ENCODE data around the gene TPPP2.

DNA sequence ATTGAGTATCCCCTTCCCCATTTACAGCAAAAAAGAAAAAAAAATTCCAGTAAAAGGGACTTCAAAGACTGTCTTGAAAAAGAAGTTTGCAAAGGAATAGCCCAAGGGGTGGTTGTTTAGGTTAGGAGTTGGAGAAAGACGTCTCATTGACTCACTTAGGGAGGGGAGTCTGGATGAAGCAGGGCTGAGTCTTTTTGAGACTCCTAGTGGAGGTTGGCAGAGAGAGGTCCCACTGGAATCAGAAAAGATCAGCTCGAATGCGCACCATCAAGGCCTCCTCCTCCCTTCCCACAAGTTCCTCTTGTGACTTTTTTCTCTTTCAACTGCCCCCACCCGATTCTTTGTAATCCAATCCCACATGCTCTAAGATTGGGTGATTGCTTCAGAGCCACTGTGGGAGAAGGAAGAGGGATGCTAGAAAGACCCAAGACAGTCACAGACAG lies 42.0 kb downstream of the TPPP2 start:
- TF ChIP-seq, protein P1, sequence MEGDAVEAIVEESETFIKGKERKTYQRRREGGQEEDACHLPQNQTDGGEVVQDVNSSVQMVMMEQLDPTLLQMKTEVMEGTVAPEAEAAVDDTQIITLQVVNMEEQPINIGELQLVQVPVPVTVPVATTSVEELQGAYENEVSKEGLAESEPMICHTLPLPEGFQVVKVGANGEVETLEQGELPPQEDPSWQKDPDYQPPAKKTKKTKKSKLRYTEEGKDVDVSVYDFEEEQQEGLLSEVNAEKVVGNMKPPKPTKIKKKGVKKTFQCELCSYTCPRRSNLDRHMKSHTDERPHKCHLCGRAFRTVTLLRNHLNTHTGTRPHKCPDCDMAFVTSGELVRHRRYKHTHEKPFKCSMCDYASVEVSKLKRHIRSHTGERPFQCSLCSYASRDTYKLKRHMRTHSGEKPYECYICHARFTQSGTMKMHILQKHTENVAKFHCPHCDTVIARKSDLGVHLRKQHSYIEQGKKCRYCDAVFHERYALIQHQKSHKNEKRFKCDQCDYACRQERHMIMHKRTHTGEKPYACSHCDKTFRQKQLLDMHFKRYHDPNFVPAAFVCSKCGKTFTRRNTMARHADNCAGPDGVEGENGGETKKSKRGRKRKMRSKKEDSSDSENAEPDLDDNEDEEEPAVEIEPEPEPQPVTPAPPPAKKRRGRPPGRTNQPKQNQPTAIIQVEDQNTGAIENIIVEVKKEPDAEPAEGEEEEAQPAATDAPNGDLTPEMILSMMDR (IDR thresholded peaks at IDR 0.05): no peak
- TF ChIP-seq POLR2A (IDR thresholded peaks at IDR 0.05): no peak
